ENCODE results near the gene MIA. TPM values are rescaled to one million over a fixed set of nuclear protein-coding genes. Genes with fewer than 3 reads are reported as not detected.
"Not testable (repeated sequence)": the region's sequence is repeated elsewhere in the genome, so short reads cannot be mapped to it uniquely, and the experiment has no call there.

MIA gene
- total RNA-seq, 4 donors from 2014 or later: 2.1 to 4.1 (median 2.7) TPM

GRCh38 chr19:40768869-40769268 lies 6.5 kb upstream of the MIA start:
- Histone ChIP-seq H3K27me3 (no peaks in the 10 kb centered on the region), H3K4me1 (no peaks in the 10 kb centered on the region), H3K4me3 (no peak overlapping the region), H3K9me3 (no peaks in the 10 kb centered on the region), H3K36me3 (peaks cover 25 to 45% (median 34%) of the 10 kb centered on the region in 4 donors), H3K27ac (replicated peaks in 1 of 4) (no peak overlapping the region)
- 62% methylated on average over 5 of the region's 5 CpGs for WGBS
- no peak for TF ChIP-seq CTCF (IDR thresholded peaks at IDR 0.05)
- no peak for DNase-seq (ENCODE audit: extremely low spot score)
- intact Hi-C loops (cut with DNase I): no loop called here

DNA sequence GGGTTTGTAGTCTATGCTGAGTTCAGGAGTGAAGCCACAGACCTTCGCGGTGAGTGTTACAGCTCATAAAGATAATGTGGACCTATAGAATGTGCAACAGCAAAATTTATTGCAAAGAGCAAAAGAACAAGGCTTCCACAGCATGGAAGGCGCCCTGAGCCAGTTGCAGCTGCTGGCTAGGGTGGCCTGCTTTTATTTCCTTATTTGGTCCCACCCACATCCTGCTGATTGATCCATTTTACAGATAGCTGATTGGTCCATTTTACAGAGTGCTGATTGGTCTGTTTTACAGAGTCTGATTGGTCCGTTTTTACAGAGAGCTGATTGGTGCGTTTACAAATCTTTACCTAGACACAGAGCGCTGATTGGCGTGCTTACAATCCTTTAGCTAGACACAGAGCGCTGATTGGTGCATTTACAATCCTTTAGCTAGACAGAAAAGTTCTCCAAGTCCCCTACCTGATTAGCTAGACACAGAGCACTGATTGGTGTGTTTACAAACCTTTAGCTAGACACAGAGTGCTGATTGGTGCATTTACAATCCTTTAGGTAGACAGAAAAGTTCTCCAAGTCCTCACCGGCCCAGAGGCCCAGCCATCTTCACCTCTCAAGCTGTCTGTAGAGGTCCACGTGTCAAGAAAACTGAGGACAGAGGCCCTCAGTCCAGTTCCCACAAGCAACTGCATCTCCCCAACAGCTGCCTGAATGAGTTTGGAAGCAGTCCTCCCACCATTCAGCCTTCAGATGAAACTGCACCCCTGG lies 4.0 kb upstream of the MIA start:
- H3K27me3 ChIP-seq; H3K4me3 ChIP-seq; intact Hi-C loops (cut with DNase I); H3K27ac ChIP-seq (replicated peaks in 1 of 4); H3K4me1 ChIP-seq; H3K9me3 ChIP-seq; DNase-seq (ENCODE audit: extremely low spot score): not testable (repeated sequence)
- 96% methylated on average over 10 of the region's 10 CpGs for WGBS
- H3K36me3 ChIP-seq: peaks cover 2 to 21% (median 10%) of the 10 kb centered on the region in 4 donors

GRCh38 chr19:40775632-40776022 lies 306 bp downstream of the MIA start:
- no peaks in the 10 kb centered on the region for H3K9me3 ChIP-seq
- no peak for TF ChIP-seq CTCF (IDR thresholded peaks at IDR 0.05)
- no peak for TF ChIP-seq EP300 (IDR thresholded peaks at IDR 0.05)
- TF ChIP-seq POLR2A (IDR thresholded peaks at IDR 0.05; ENCODE audit: low read depth): no peak
- no peak for TF ChIP-seq POLR2AphosphoS5 (IDR thresholded peaks at IDR 0.05)
- WGBS: 86% methylated on average over 9 of the region's 10 CpGs
- H3K4me1 ChIP-seq: peaks cover 16 to 20% (median 19%) of the 10 kb centered on the region in 4 donors
- H3K36me3 ChIP-seq: peaks cover 0 to 1% (median 0%) of the 10 kb centered on the region in 4 donors
- intact Hi-C loops (cut with DNase I): no loop called here
- no peak for DNase-seq (ENCODE audit: extremely low spot score)
- peak overlapping the region in 2 of 4 donors; percentile 31 to 37 for H3K27ac ChIP-seq (replicated peaks in 1 of 4)
- H3K4me3 ChIP-seq: peak overlapping the region in 3 of 4 donors; percentile 17 to 33 (median 20)
- no peaks in the 10 kb centered on the region for H3K27me3 ChIP-seq

GRCh38 chr19:40776364-40776763 lies 1.0 kb downstream of the MIA start:
- Histone ChIP-seq H3K4me3 (no peak overlapping the region), H3K27ac (replicated peaks in 1 of 4) (peak overlapping the region; percentile 94 to 99 (median 98)), H3K36me3 (no peaks in the 10 kb centered on the region), H3K4me1 (peaks cover 16 to 20% (median 19%) of the 10 kb centered on the region in 4 donors), H3K9me3 (no peaks in the 10 kb centered on the region), H3K27me3 (no peaks in the 10 kb centered on the region)
- TF ChIP-seq CTCF (IDR thresholded peaks at IDR 0.05) (no peak), POLR2A (IDR thresholded peaks at IDR 0.05; ENCODE audit: low read depth) (no peak), EP300 (IDR thresholded peaks at IDR 0.05) (no peak), POLR2AphosphoS5 (IDR thresholded peaks at IDR 0.05) (no peak)
- 72% methylated on average over 7 of the region's 7 CpGs for WGBS
- intact Hi-C loops (cut with DNase I): no loop called here
- no peak for DNase-seq (ENCODE audit: extremely low spot score)

- Histone ChIP-seq H3K27me3 (no peaks in the 10 kb centered on the region), H3K36me3 (peaks cover 0 to 2% (median under 1%) of the 10 kb centered on the region in 4 donors), H3K4me3 (peak overlapping the region; percentile 78 to 93 (median 85)), H3K9me3 (no peaks in the 10 kb centered on the region), H3K4me1 (peaks cover 16 to 20% (median 19%) of the 10 kb centered on the region in 4 donors), H3K27ac (replicated peaks in 1 of 4) (peak overlapping the region; percentile 94 to 99 (median 98))
- TF ChIP-seq CTCF (IDR thresholded peaks at IDR 0.05): no peak
- TF ChIP-seq EP300 (IDR thresholded peaks at IDR 0.05): no peak
- TF ChIP-seq POLR2AphosphoS5 (IDR thresholded peaks at IDR 0.05): peak in 1 of 2 donors; percentile 7
- no peak for TF ChIP-seq POLR2A (IDR thresholded peaks at IDR 0.05; ENCODE audit: low read depth)
- WGBS: 6% methylated on average over 13 of the region's 13 CpGs
- peak; percentile 99 for DNase-seq (ENCODE audit: extremely low spot score)
- intact Hi-C loops (cut with DNase I): no loop called here
Observed at GRCh38 chr19:40776932-40777644, 1.8 kb downstream of the MIA start.
